ENCODE results near the gene PSMG2.

DNA sequence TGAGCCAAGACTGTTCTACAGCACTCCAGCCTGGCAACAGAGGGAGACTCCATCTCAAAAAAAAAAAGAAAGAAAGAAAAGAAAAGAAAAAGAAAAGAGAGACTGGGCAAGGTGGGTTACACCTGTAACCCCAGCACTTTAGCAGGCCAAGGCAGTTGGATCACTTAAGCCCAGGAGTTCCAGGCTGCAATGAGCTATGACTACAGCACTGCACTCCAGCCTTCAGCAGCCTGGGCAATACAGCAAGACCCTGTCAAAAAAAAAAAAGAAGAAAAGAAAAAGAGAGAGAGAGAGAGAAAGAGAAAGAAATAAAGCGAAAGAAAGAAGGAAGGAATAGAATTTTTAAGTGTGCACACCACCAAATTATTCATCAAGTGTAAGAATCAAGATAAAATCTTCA is 47.9 kb upstream of the PSMG2 start:
- TF ChIP-seq, protein P1, sequence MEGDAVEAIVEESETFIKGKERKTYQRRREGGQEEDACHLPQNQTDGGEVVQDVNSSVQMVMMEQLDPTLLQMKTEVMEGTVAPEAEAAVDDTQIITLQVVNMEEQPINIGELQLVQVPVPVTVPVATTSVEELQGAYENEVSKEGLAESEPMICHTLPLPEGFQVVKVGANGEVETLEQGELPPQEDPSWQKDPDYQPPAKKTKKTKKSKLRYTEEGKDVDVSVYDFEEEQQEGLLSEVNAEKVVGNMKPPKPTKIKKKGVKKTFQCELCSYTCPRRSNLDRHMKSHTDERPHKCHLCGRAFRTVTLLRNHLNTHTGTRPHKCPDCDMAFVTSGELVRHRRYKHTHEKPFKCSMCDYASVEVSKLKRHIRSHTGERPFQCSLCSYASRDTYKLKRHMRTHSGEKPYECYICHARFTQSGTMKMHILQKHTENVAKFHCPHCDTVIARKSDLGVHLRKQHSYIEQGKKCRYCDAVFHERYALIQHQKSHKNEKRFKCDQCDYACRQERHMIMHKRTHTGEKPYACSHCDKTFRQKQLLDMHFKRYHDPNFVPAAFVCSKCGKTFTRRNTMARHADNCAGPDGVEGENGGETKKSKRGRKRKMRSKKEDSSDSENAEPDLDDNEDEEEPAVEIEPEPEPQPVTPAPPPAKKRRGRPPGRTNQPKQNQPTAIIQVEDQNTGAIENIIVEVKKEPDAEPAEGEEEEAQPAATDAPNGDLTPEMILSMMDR (IDR thresholded peaks at IDR 0.05; ENCODE audit: borderline replicate concordance, extremely low read depth, low read length, poor library complexity, severe bottlenecking) = no peak
- TF ChIP-seq EZH2 (IDR thresholded peaks at IDR 0.05; ENCODE audit: borderline replicate concordance, low read depth, low read length, severe bottlenecking) = no peak

All from DND-41 (cell line).